ENCODE data around the gene MFAP1.

- TF ChIP-seq CTCF (IDR thresholded peaks at IDR 0.05) (no peak), POLR2A (IDR thresholded peaks at IDR 0.05) (no peak)
Observed at GRCh38 chr15:43859546-43859945, 35.1 kb upstream of the MFAP1 start.

Measured in esophagus squamous epithelium (tissue), 4 donors.